ENCODE data around the gene RUSC2. TPM values are rescaled to one million over a fixed set of nuclear protein-coding genes. Genes with fewer than 3 reads are reported as not detected.
A peak's percentile ranks its signal among the peaks of the same experiment; 100 is the strongest.
"Not testable (repeated sequence)": the region's sequence is repeated elsewhere in the genome, so short reads cannot be mapped to it uniquely, and the experiment has no call there.

RUSC2 gene
- total RNA-seq, 1 donor from 2014 or later: 7.8 TPM

- no peak for DNase-seq (ENCODE audit: low read depth in 2 of 2)
Observed at GRCh38 chr9:35522700-35523099, 32.8 kb downstream of the RUSC2 start.

GRCh38 chr9:35523556-35523955 lies 33.6 kb downstream of the RUSC2 start:
- not testable (repeated sequence) for DNase-seq (ENCODE audit: low read depth in 2 of 2)

- peak; percentile 13 to 32 for DNase-seq (ENCODE audit: low read depth in 2 of 2)
Observed at GRCh38 chr9:35526087-35526801, 36.3 kb downstream of the RUSC2 start.

GRCh38 chr9:35529161-35529823 lies 39.4 kb downstream of the RUSC2 start:
- DNase-seq (ENCODE audit: low read depth in 2 of 2): no peak

GRCh38 chr9:35533398-35533797 lies 43.5 kb downstream of the RUSC2 start:
- no peak for DNase-seq (ENCODE audit: low read depth in 2 of 2)

- not testable (repeated sequence) for DNase-seq (ENCODE audit: low read depth in 2 of 2)
Observed at GRCh38 chr9:35534921-35535320, 45.0 kb downstream of the RUSC2 start.

GRCh38 chr9:35537913-35538312 lies 48.0 kb downstream of the RUSC2 start:
- no peak for DNase-seq (ENCODE audit: low read depth in 2 of 2)

GRCh38 chr9:35538361-35539234 lies 48.7 kb downstream of the RUSC2 start:
- peak in 1 of 2 donors; percentile 71 for DNase-seq (ENCODE audit: low read depth in 2 of 2)

Other genes starting within 250 kb of the RUSC2 start
- gene TESK1, start 115.2 kb downstream of the RUSC2 start, total RNA-seq: 3.1 and 5.8 TPM in 2 replicates
- gene CD72, start 128.3 kb downstream of the RUSC2 start, total RNA-seq: 0.13 TPM in 1 of 2 replicates, not detected in the other
- gene SIT1, start 160.8 kb downstream of the RUSC2 start, total RNA-seq: not detected in 2 replicates
- 194,626 and 272,621 TPM in 2 replicates for gene RMRP, start 167.9 kb downstream of the RUSC2 start, total RNA-seq
- gene CCDC107, start 168.2 kb downstream of the RUSC2 start, total RNA-seq: 7.7 and 10.9 TPM in 2 replicates
- 0.51 and 1.0 TPM in 2 replicates for gene ARHGEF39, start 175.1 kb downstream of the RUSC2 start, total RNA-seq
- gene CA9, start 183.8 kb downstream of the RUSC2 start, total RNA-seq: 0.13 TPM in 2 replicates
- 4.4 and 6.2 TPM in 2 replicates for gene TPM2, start 199.8 kb downstream of the RUSC2 start, total RNA-seq
- 230 and 315 TPM in 2 replicates for gene TLN1, start 242.1 kb downstream of the RUSC2 start, total RNA-seq
- gene CREB3, start 242.6 kb downstream of the RUSC2 start, total RNA-seq: 35.5 and 39.9 TPM in 2 replicates

Measured in dermis microvascular lymphatic vessel endothelial cell (primary cell).